ENCODE data around the gene ZMYND15.
"Not testable (repeated sequence)": the region's sequence is repeated elsewhere in the genome, so short reads cannot be mapped to it uniquely, and the experiment has no call there.

ZMYND15 gene, protein sequence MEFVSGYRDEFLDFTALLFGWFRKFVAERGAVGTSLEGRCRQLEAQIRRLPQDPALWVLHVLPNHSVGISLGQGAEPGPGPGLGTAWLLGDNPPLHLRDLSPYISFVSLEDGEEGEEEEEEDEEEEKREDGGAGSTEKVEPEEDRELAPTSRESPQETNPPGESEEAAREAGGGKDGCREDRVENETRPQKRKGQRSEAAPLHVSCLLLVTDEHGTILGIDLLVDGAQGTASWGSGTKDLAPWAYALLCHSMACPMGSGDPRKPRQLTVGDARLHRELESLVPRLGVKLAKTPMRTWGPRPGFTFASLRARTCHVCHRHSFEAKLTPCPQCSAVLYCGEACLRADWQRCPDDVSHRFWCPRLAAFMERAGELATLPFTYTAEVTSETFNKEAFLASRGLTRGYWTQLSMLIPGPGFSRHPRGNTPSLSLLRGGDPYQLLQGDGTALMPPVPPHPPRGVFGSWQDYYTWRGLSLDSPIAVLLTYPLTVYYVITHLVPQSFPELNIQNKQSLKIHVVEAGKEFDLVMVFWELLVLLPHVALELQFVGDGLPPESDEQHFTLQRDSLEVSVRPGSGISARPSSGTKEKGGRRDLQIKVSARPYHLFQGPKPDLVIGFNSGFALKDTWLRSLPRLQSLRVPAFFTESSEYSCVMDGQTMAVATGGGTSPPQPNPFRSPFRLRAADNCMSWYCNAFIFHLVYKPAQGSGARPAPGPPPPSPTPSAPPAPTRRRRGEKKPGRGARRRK

GRCh38 chr17:4739122-4740024 lies at the start of gene ZMYND15, which contains the start of gene CXCL16:
Gene ZMYND15 (plus strand): TSS chr17:4739833. CDS start chr17:4740549, 716 bp downstream.
Gene CXCL16 (minus strand): TSS chr17:4739928. CDS start chr17:4739339, 589 bp downstream.
- DNase-seq, result peak; percentile 58

GRCh38 chr17:4689872-4690271 lies 49.8 kb upstream of the ZMYND15 start:
- not testable (repeated sequence) for DNase-seq

DNA sequence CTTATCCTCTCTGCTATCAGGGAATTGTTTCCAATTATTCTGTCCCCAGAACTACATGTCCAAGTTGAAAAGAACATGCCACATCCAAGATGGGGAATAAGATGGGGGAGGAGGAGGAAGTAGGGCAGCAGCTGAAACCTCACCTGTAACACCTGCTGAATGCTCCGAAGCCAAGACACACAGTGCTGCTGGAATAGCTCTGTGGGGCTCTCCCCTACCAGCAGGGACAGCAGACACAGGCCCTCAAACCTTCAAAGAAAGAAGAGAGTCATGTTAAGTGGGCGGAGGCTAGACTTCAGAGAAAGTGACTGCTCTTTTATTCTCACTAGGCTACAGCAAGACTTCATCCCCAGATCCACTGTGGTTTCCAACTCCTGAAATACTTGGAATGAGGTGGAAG lies 48.9 kb upstream of the ZMYND15 start:
- DNase-seq, result no peak

GRCh38 chr17:4691686-4692085 lies 47.9 kb upstream of the ZMYND15 start:
- DNase-seq, result no peak

DNA sequence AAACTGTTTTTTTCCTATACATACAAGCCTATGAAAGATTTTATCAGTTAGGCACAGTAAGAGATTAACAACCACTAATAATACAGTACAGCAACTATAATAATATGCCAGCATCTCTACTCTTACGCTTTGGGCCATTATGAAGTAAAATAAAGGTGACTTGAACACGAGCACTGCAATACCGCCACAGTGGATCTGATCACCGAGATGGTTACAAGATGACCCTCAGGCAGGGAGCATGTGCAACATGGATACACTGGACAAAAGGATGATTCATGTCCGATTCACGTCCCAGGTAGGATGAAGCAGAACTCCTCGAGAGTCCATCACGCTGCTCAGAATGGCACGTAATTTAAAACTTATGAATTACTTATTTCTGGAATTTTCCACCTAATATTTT lies 46.2 kb upstream of the ZMYND15 start:
- DNase-seq, result no peak

DNA sequence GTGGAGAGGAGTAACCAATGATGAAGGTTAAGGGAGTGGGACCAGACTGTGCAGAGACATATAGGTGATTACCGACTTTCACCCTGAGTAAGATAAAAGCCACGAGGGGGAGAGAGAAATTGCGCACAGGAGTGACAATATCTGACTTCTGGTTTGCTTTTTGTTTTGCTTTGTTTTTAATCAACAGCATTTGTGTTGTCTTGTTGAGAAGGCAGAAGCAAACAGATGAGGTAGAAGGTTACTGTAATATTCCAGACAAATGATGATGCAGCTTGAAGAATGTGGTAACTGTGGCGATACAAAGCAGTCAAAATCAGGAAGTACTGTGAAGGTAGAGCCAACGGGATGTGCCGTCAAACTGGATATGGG lies 43.2 kb upstream of the ZMYND15 start:
- DNase-seq, result no peak

- DNase-seq, result not testable (repeated sequence)
Measured at GRCh38 chr17:4699401-4700056, 40.1 kb upstream of the ZMYND15 start.

GRCh38 chr17:4701116-4701515 lies 38.5 kb upstream of the ZMYND15 start:
- DNase-seq, result no peak

- DNase-seq, result no peak
Measured at GRCh38 chr17:4703330-4703691, 36.3 kb upstream of the ZMYND15 start.

GRCh38 chr17:4704574-4704907 lies 35.1 kb upstream of the ZMYND15 start:
- DNase-seq, result not testable (repeated sequence)

DNA sequence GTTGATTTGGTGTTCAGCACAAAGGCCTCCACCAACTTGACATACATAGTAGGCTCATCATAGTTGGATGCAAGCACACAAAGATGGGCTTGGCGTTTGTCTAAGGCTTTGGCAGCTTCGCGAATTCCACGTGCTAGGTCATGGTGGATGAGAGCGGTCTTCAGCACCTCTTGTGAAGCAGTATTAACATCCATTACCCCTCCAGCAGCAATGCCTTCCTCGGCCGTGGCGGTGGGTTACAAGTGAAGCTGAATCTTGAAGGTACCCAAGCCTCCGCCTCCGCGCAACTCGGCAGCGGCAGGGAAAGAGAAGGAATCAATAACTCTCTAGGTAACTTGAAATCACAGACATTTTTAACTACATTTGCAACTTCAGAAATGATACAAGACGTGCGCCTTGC lies 34.6 kb upstream of the ZMYND15 start:
- DNase-seq, result no peak

GRCh38 chr17:4706121-4706520 lies 33.5 kb upstream of the ZMYND15 start:
- DNase-seq, result no peak

DNA sequence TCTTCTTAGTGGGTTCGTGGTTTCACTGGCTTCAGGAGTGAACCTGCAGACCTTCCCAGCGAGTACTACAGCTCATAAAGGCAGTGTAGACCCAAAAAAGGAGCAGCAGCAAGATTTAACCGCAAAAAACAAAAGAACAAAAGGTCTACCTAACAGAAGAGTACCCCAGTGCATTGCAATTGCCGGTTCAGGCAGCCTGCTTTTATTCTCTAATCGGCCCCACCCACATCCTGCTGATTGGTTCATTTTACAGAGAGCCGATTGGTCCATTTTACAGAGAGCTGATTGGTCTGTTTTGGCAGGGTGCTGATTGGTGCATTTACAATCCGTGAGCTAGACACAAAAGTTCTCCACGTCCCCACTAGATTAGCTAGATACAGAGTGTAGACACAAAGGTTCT lies 31.2 kb upstream of the ZMYND15 start:
- peak; percentile 58 for DNase-seq

- DNase-seq, result peak; percentile 99
Measured at GRCh38 chr17:4709794-4710692, 29.6 kb upstream of the ZMYND15 start, which contains the start of gene ARRB2. Gene ARRB2 (plus strand): TSS chr17:4710632. CDS start chr17:4710722, 90 bp downstream.

- peak; percentile 45 for DNase-seq
Measured at GRCh38 chr17:4710693-4711634, 28.7 kb upstream of the ZMYND15 start.

DNA sequence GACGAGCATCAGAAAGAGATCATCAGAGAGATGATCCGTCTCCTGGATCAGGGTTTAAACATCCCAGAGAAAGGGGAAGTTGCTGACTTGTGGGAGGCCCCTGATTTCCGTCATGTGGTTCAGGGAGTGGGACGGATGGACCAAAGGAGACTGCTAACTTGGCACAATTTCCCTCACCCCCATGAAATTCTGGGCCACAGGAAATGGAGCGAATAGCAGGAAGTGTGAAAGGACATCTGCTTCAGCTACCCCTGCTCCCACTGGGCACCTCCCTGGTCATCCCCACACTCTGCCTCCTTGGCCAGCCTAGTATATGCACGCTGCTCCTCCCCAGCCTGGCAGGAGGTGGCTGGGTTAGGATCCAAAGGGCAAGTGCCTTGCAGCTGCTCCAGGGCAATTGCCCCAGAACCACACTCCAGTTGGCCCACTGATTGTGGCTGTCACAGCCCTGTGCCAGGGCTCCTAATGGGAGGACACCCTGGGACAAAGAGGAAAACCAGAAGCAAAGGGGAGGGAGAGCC lies 27.9 kb upstream of the ZMYND15 start:
- DNase-seq, result no peak

DNA sequence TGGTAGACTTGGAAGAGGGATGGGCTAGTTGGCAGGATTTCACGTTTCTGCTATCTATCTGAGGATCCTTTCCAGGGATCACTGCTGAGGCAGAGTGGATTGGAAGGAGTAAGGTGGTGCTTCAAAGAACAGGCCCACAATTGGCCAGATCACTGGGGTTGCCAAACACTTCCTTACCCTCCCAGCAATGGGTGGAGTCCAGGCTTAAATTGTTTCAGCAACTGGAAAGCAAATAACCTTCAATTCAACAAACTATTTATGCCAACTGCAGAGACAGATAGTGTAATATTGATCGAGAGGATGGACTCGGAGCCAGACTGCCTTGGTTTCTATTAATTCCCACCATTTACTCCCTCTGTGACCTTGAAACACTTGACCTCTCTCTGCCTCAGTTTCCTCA lies 27.1 kb upstream of the ZMYND15 start:
- no peak for DNase-seq

- DNase-seq, result not testable (repeated sequence)
Measured at GRCh38 chr17:4714340-4715062, 25.1 kb upstream of the ZMYND15 start.

DNA sequence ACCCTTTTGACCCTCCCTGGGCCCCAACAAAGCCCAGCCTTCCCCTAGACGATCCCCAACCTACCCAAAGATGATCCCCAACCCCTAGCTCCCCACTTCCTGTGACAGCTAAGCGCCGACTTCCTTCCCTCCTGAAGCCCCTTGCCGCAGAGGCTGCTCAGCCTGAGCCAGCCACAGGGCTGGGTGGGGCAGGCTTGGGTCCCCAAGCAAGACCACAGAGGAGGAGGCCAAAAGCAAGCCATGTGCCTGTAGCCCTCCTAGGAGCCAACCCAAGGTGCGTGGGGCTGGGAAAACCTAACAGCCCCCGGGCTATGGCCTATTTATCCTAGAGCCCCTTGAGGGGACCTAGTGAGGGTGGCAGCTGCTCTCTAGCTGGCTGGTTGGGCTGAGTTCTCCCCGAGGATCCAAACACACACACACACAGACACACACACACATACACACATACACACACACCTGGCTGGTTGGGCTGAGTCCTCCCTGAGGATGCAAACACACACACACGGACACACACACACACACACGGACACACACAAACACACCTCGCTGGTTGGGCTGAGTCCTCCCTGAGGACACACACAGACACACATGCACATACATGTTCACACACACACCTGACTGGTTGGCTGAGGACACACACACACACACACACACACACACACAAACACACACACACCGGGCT lies 24.4 kb upstream of the ZMYND15 start:
- no peak for DNase-seq

Data from activated naive CD4-positive, alpha-beta T cell treated with anti-CD3 and anti-CD28 coated beads, Interleukin-2, amount 50 U/mL, for 16 hours (primary cell).